NCI-H82 (cell line): Measurements from ENCODE around the gene APOL5.
"Not testable (repeated sequence)": the region's sequence is repeated elsewhere in the genome, so short reads cannot be mapped to it uniquely, and the experiment has no call there.

Experiments
- DNase-seq: peaks from one replicate; lab custom pipeline; 2025; lab: John Stamatoyannopoulos, UW

APOL5 gene

DNA sequence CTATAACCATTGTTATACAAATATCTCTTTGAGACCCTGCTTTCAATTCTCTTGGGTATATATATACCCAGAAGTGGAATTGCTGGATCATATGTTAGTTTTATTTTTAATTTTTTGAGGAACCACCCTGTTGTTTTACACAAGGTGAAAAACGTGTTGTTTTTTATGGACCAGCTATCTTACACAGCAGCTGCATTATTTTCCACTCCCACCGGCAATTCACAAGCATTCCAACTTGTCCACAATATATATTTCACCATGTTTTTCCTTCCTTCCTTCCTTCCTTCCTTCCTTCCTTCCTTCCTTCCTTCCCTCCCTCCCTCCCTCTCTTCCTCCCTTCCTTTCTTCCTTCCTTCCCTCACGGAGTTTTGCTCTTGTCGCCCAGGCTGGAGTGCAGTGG, 6.3 kb upstream of the APOL5 start:
- no peak for DNase-seq

- DNase-seq: no peak
Measured at GRCh38 chr22:35712672-35713071, 5.0 kb upstream of the APOL5 start.

DNA sequence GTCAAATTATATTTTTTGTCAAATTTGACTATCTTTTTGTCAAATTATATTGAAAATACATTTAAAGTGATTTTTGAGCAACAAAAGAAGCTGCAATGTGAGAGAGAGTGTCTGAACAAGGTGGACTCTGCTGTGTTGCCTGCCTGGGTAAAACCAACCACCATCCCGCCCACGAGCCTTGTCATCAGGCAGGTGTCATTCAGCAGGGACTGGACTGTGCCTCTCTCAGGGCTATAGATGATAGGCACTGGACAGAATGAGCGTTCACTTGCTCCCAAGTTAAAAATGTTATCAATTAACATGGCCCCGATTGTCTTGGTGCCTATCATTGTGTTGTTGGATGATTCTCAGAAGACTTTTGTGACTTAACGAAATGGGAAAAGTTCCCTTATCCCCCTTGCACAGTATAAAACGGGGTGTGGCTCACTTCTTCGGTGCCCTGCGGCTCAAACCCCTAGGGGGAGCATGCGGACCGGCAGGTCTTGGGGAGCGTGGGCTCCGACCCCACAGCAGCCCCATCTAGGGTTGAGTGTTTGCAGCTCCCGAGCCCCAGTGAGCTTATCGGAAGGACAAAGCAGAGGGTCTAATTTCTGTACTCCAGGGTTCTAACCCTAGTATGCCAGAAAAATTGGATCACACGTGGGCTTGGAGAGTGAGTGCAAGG, 1.7 kb downstream of the APOL5 start:
- DNase-seq: no peak

GRCh38 chr22:35721960-35722359, 4.3 kb downstream of the APOL5 start:
- no peak for DNase-seq

- no peak for DNase-seq
Measured at GRCh38 chr22:35725521-35725920, 7.8 kb downstream of the APOL5 start.

DNA sequence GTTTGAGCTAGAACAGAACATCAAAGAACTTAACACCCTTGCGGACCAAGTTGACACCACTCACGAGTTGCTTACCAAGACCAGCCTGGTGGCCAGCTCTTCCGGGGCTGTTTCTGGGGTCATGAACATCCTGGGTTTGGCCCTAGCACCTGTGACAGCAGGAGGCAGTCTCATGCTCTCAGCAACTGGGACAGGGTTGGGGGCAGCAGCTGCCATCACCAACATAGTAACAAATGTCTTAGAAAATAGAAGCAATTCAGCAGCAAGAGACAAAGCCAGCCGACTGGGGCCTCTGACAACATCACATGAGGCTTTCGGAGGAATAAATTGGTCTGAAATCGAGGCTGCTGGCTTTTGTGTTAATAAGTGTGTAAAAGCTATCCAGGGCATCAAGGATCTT, 8.7 kb downstream of the APOL5 start:
- DNase-seq: no peak

DNA sequence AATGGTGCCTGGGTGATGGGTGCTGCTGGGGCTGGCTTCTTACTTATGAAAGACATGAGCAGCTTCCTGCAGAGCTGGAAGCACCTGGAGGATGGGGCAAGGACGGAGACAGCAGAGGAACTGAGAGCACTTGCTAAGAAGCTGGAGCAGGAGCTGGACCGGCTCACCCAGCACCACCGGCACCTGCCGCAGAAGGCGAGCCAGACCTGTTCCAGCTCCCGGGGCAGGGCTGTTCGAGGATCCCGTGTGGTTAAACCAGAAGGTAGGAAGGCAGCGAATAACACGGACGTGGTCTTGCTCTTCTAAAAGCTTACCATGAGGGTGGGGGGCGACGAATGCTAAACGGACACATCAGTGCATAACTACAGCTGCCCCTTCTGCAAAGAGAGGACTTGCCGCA, 9.3 kb downstream of the APOL5 start:
- DNase-seq: no peak

- no peak for DNase-seq
Measured at GRCh38 chr22:35727436-35727835, 9.8 kb downstream of the APOL5 start.

DNA sequence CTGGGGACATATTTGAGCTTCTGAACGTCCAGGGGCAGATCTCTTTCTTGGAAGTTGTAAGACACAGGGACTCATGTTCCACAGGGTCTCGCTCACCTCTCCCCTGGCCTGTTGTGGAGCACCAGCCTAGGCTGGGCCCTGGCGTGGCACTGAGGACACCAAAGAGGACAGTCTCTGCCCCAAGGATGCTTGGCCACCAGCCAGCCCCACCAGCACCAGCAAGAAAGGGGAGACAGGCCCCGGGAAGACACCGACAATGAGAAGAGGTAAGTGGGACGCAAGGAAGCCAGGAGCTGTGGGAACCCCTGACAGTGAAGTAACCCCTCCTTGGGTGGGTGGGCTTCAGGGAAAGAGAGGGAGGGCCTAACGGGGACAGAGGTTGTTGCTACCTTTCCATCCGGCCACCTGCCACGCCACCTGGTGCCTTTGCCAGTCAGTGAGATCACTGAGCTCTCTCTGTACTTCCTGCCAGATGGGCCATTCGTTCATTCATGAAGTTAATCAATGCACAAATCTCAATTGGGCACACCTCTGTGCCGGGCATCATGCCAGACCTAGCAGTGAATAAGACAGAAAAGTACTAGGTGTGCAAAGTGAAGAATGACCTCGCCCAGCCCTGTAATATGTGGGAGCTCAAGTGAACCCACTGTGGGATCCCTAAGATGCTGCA, 11.1 kb downstream of the APOL5 start:
- peak; percentile 7 for DNase-seq

GRCh38 chr22:35729309-35729698, 11.6 kb downstream of the APOL5 start:
- no peak for DNase-seq

DNA sequence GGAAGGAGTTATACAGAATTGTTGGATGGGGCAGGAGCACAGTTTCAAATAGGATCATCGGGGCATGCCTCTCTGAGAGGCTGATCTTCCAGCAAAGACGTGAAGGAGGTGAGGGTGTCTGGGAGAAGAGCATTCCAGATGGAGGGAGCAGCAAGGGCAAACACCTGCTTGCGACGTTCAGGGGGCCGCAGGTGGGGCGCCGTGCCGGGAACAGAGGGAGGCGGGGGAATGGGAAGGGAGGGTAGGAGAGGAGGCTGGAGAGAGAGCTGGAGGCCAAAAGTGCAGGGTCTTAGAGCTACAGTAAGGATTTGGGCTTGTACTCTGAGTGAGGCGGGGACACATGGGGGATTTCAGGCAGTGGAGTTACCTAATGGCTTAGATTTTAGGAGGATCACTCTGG, 13.6 kb downstream of the APOL5 start:
- DNase-seq: peak; percentile 5

DNA sequence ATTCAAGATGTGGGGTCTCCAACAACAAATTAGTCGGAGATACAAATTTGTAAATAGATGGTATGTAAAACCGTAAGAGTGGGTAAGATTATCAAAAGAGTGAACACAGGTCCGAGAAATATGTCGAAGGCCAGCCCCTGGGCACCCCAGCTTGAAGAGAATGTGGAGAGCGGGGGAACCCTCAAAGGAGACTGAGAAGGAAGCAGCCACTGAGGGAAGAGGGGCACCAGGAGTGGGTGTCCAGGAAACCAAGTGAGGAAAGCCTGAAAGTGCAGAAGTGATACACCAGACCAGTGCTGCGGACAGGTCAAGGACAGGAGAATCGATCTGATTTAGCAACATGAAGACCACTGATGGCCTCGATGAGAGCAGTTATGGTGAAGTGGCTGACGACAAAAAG, 14.4 kb downstream of the APOL5 start:
- DNase-seq: no peak

DNA sequence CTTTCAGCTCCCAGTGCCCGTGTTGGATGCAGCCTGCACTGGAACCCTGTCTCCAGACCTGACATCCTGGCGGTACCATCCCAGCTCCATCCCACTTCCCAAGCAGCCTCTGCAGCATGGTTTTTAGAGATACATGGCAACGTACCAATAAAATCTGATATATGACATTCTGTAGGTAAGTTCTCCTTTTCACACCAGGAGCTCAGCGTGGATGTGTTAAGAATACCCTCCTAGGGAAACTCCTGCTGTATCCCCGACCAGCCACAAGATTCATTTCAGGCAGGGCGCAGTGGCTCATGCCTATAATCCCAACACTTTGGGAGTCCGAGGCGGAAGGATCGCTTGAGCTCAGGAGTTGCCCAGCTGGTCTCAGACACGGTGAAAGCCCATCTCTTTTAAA, 15.4 kb downstream of the APOL5 start:
- no peak for DNase-seq

DNA sequence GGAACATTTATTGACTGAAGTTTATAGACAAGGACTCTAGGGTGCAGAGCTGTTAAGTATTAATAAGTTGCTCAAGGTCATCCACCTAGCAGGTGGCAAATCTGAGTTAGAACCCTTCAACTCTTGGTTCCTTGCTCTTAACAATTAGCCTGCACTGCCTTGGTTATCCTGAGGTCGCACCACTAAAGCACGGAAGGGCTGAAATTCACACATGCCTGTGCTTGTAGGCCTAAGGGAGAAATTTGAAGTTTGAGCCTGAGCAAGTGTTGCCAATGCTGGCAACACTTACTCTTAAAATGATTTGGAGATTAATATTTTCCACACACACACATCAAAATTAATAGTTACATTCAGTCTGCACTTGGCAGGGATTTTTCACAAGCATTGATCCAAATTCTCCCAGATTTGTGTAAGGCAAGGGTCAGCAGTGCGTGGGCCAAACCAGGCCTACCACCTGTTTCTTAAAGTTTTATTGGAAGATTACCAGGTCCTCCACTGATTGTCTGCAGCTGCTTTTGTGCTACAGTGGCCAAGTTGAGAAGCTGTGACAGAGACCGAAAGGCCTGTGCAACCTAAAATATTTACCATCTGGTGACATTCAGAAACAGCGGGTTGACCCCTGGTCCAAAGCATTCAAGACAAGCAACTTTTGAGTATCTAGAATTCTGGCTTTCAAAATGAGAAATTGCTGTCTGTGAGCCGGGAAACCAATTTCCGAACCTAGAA, 16.3 kb downstream of the APOL5 start:
- no peak for DNase-seq

DNA sequence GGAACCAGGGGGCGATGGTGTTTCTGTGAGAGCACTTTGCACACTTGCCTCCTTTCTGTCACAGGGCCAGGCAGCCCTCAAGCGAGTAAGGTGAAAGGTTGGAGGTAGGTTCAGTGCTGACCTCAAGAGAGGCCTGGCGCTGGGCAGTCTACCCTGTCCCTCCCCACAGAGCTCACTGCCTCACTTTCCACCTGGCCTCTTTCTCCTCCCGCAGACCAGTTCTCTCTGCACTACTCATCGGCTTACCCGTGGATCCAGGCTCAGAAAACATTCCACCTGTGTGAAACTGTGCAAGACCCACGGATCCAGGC, 16.8 kb downstream of the APOL5 start:
- DNase-seq: no peak

- DNase-seq: no peak
Measured at GRCh38 chr22:35735542-35735941, 17.9 kb downstream of the APOL5 start.

DNA sequence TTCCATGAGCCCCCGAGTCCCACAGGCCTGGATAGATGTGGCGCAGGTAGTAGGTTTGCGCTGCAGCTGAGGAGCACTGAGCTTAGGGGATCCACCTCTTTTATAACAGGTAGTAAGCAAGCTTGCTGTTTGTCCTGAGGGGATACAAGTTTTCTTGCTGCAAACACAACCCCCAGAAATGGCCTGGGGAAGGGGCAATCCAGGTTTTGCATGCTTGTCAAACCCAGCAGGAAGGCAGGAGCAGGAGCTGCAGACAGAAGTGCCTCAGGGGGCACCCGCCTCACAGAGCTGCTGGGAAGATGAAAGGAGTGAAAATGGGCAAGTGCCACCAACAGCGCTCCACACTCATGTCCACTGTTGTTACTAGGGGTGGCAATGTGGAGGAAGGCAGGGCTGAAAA, 18.5 kb downstream of the APOL5 start:
- no peak for DNase-seq

DNA sequence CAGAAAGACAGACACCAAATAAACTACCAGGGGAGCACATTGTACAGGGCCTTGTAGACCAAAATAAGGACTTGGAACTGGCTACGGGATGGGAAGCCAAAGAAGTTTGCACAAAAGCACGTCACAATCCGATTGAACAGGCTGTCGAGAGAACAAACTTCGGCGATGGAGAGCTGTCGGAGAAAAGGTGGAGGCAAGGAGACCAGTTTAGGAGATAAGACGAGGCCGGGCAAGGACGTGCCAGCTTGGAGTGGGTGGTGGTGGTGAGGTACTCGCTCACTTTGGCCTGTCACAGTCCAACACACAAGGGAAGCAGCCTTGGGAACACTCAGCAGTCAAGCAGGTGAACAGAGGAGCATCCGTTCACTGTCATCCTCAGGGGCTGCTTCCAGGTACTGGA, 19.0 kb downstream of the APOL5 start:
- no peak for DNase-seq

- DNase-seq: not testable (repeated sequence)
Measured at GRCh38 chr22:35737886-35738285, 20.2 kb downstream of the APOL5 start.

DNA sequence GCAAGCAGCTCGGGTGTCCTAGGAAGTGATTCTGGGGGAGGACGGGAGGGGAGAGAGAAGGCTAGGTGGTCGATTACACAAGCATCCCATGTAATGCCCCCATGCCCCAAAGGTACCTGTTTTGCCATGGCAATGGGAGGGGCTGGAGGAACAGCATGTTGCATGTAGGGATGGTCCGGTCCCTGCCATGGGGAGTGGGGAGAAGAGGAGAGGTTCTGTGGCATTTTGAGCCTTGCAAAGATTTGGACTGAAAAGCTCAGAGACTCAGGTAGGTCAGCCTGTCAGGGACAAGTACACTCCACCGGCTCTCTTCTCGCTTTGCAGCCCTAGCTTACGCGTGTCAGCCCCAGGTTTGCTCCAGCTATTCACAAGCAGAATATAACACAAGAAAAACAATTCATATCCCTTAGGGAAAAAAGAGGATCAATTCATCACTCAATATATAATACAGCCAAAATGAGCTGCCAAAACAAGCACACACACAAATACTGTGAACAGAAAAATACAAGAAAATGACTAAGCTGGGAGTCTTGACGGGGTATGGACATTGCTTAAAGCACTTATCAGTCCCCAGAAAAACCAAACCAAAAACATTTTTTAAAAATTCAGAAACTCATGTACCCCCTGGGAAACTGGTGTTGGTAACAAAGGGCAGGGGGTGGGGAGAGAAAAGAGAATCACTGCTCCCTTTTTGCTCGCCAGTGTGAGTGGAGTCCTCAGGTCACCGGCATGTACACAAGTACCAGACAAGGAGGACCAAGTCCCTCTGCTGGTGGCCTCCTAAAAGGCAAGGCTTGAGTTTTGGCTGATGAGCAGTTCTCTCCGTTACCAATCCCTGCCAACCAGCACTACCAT, 21.6 kb downstream of the APOL5 start:
- peak; percentile 28 for DNase-seq

DNA sequence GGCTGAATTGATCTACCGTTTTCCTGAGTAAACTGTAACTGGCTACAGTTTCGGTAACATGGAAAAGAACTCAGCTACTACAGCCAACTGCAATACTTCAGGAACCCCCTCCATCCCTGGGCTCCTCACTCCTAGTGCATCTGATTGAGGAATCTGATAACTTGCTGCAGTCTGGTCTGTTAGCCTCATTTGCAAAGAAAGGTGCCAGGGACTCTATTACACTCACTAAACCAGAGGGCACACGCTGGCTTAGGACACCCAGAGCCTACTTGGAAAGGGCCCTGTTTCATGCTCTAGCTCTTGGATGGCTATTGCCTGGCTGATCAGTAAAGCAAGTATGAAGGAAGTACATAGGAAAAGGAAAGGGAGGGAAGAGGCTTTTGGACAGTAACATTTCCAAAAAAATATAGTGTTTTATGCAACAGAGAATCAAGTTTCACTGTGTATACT, 22.3 kb downstream of the APOL5 start:
- DNase-seq: no peak

GRCh38 chr22:35740616-35741015, 22.9 kb downstream of the APOL5 start:
- DNase-seq: no peak
